ENCODE data around the gene GAS6. TPM values are rescaled to one million over a fixed set of nuclear protein-coding genes. Genes with fewer than 3 reads are reported as not detected.

Gene GAS6
- total and polyA plus RNA-seq, 2 donors (not counting 3 experiments of a cell fraction or from before 2014, with no cell fraction given), result 69.2 to 109 TPM

DNA sequence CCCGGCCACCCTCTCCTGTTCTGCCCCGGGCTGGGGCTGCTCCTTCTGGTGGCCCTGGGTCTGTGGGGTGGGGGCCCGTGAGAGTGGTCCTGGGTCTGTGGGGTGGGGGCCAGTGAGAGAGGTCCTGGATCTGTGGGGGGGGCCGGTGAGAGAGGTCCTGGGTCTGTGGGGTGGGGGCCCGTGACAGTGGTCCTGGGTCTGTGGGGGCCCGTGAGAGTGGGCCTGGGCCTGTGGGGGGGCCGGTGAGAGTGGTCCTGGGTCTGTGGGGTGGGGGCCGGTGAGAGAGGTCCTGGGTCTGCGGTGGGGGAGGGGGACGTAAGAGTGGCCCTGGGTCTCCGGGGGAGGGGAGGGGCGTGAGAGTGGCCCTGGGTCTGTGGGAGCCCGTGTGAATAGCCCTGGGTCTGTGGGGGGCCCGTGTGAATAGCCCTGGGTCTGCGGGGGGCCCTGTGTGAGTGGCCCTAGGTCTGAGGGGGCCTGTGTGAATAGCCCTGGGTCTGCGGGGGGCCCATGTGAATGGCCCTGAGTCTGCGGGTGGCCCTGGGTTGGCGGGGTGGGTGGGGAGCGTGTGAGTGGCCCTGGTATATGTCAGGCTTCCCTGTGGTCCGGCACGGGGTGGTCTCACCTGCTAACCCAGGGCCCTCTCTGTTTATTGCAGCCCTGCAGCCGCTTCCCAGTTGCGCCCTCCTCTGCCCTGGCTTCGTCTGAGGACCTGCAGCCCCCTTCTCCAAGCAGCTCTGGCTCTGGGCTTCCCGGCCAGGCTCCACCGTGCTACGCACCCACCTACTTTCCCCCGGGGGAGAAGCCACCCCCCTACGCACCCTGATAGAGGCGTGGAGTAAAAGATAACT lies 52.6 kb downstream of the GAS6 start:
- ChIA-PET CTCF (interaction anchor here (1.0 kb wide), 1 partner anchor 9 kb away, joined by 3 read pairs; no protein-coding TSS in a partner anchor), POLR2A (no interaction called here)
- dilution Hi-C loops (cut with MboI; ENCODE audit: extremely low pct_ligation_motif_present, low sequenced_read_pairs), result no loop called here
- H3K9ac ChIP-seq (replicated peaks; ENCODE audit: extremely low read depth, insufficient read depth, low read length), result no peak overlapping the region
- no peak overlapping the region for H3K4me2 ChIP-seq (ENCODE audit: insufficient read depth, low read length)
- H3K9me1 ChIP-seq (replicated peaks; ENCODE audit: control insufficient read depth, extremely low read depth, insufficient read depth, low read length), result no peaks in the 10 kb centered on the region
- no peaks in the 10 kb centered on the region for H3K4me1 ChIP-seq (ENCODE audit: control insufficient read depth, extremely low read depth, insufficient read depth, low read length)
- intact Hi-C loops (cut with micrococcal nuclease), result no loop called here
- FAIRE-seq (no peak), DNase-seq (ENCODE audit: low read depth, low spot score) (no peak)
- no peak overlapping the region for H2AFZ ChIP-seq (ENCODE audit: low read depth, low read length)
- peaks cover 5% of the 10 kb centered on the region for H3K9me3 ChIP-seq (replicated peaks; ENCODE audit: control insufficient read depth, insufficient read depth, low read length)
- no peaks in the 10 kb centered on the region for H3K79me2 ChIP-seq (ENCODE audit: control insufficient read depth, insufficient read depth, low read length)
- BruUV-seq (replicated peaks), result no TSS peak
- H3K4me3 ChIP-seq (replicated peaks in 1 of 3; ENCODE audit: insufficient read depth in 1 of 3, low read depth in 1 of 3, low read length in 3 of 3), result no peak overlapping the region
- TF ChIP-seq POLR2A (IDR thresholded peaks at IDR 0.05; ENCODE audit: low read depth, low read length), result no peak
- no peak for TF ChIP-seq FOS (IDR thresholded peaks at IDR 0.05; ENCODE audit: borderline replicate concordance, insufficient read depth, low read length)
- TF ChIP-seq, protein P1, sequence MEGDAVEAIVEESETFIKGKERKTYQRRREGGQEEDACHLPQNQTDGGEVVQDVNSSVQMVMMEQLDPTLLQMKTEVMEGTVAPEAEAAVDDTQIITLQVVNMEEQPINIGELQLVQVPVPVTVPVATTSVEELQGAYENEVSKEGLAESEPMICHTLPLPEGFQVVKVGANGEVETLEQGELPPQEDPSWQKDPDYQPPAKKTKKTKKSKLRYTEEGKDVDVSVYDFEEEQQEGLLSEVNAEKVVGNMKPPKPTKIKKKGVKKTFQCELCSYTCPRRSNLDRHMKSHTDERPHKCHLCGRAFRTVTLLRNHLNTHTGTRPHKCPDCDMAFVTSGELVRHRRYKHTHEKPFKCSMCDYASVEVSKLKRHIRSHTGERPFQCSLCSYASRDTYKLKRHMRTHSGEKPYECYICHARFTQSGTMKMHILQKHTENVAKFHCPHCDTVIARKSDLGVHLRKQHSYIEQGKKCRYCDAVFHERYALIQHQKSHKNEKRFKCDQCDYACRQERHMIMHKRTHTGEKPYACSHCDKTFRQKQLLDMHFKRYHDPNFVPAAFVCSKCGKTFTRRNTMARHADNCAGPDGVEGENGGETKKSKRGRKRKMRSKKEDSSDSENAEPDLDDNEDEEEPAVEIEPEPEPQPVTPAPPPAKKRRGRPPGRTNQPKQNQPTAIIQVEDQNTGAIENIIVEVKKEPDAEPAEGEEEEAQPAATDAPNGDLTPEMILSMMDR (IDR thresholded peaks at IDR 0.05; ENCODE audit: extremely low read depth in 1 of 2, insufficient read depth in 1 of 2, low read depth in 1 of 2, low read length in 2 of 2), result no peak
- H3K27me3 ChIP-seq (ENCODE audit: control insufficient read depth in 2 of 2, insufficient read depth in 2 of 2, low read length in 2 of 2), result no peaks in the 10 kb centered on the region
- no peak overlapping the region for H3K27ac ChIP-seq (ENCODE audit: insufficient read depth, low read depth, low read length)
- H4K20me1 ChIP-seq (replicated peaks; ENCODE audit: control insufficient read depth, extremely low read depth, insufficient read depth, low read length), result no peaks in the 10 kb centered on the region
- H3K36me3 ChIP-seq (ENCODE audit: control insufficient read depth in 2 of 2, extremely low read depth in 1 of 2, insufficient read depth in 2 of 2, low read length in 2 of 2), result peaks cover 0 to 3% of the 10 kb centered on the region in 2 experiments

DNA sequence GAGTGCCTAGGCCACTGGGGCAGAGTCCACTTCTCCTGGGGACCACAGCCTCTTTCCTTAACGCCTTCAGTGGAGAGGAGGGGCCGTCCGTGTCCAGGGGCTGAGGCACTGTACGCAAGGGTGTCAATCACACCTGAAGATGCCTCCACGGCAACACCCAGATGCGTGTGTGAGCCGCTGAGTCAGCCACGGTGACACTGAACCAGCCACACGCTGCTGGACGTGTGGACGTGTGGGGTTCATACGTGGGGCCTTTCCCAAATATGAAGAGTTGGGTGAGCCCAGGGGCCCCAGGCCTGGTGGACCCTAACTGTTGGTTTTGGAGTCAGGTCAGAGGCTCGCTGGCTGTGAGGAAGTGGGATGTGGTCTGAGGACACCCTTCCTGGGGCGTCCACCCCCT lies 53.2 kb downstream of the GAS6 start:
- ChIA-PET CTCF (no interaction called here), POLR2A (no interaction called here)
- no peak overlapping the region for H2AFZ ChIP-seq (ENCODE audit: low read depth, low read length)
- no peak overlapping the region for H3K4me2 ChIP-seq (ENCODE audit: insufficient read depth, low read length)
- TF ChIP-seq MYC (IDR thresholded peaks at IDR 0.05; ENCODE audit: low read depth, low read length), result no peak
- no peak for TF ChIP-seq GATA2 (IDR thresholded peaks at IDR 0.05; ENCODE audit: insufficient read depth, insufficient read length, low read depth, low read length)
- TF ChIP-seq POLR2AphosphoS5 (IDR thresholded peaks at IDR 0.05; ENCODE audit: insufficient read depth, low read depth, low read length), result no peak
- no peak for TF ChIP-seq EZH2 (IDR thresholded peaks at IDR 0.05; ENCODE audit: borderline replicate concordance, low read depth, low read length, severe bottlenecking)
- TF ChIP-seq, protein P1 (IDR thresholded peaks at IDR 0.05; ENCODE audit: extremely low read depth in 1 of 2, insufficient read depth in 1 of 2, low read depth in 1 of 2, low read length in 2 of 2), result no peak
- TF ChIP-seq POLR2A (IDR thresholded peaks at IDR 0.05; ENCODE audit: low read depth, low read length), result no peak
- TF ChIP-seq MAX (IDR thresholded peaks at IDR 0.05; ENCODE audit: insufficient read depth, insufficient read length), result no peak
- no peak for TF ChIP-seq FOS (IDR thresholded peaks at IDR 0.05; ENCODE audit: borderline replicate concordance, insufficient read depth, low read length)
- TF ChIP-seq JUN (IDR thresholded peaks at IDR 0.05; ENCODE audit: borderline replicate concordance, insufficient read depth, insufficient read length, low read depth), result no peak
- H3K9me1 ChIP-seq (replicated peaks; ENCODE audit: control insufficient read depth, extremely low read depth, insufficient read depth, low read length), result no peaks in the 10 kb centered on the region
- peaks cover 5% of the 10 kb centered on the region for H3K9me3 ChIP-seq (replicated peaks; ENCODE audit: control insufficient read depth, insufficient read depth, low read length)
- FAIRE-seq (no peak), DNase-seq (ENCODE audit: low read depth, low spot score) (no peak)
- no peaks in the 10 kb centered on the region for H3K79me2 ChIP-seq (ENCODE audit: control insufficient read depth, insufficient read depth, low read length)
- intact Hi-C loops (cut with micrococcal nuclease), result no loop called here
- H4K20me1 ChIP-seq (replicated peaks; ENCODE audit: control insufficient read depth, extremely low read depth, insufficient read depth, low read length), result no peaks in the 10 kb centered on the region
- no peaks in the 10 kb centered on the region for H3K27me3 ChIP-seq (ENCODE audit: control insufficient read depth in 2 of 2, insufficient read depth in 2 of 2, low read length in 2 of 2)
- no peak overlapping the region for H3K4me3 ChIP-seq (replicated peaks in 1 of 3; ENCODE audit: insufficient read depth in 1 of 3, low read depth in 1 of 3, low read length in 3 of 3)
- no peak overlapping the region for H3K9ac ChIP-seq (replicated peaks; ENCODE audit: extremely low read depth, insufficient read depth, low read length)
- dilution Hi-C loops (cut with MboI; ENCODE audit: extremely low pct_ligation_motif_present, low sequenced_read_pairs), result no loop called here
- no peak overlapping the region for H3K27ac ChIP-seq (ENCODE audit: insufficient read depth, low read depth, low read length)
- H3K4me1 ChIP-seq (ENCODE audit: control insufficient read depth, extremely low read depth, insufficient read depth, low read length), result no peaks in the 10 kb centered on the region
- BruUV-seq (replicated peaks), result no TSS peak
- H3K36me3 ChIP-seq (ENCODE audit: control insufficient read depth in 2 of 2, extremely low read depth in 1 of 2, insufficient read depth in 2 of 2, low read length in 2 of 2), result peaks cover 0 to 3% of the 10 kb centered on the region in 2 experiments

All from endothelial cell of umbilical vein (primary cell).